Measurements from ENCODE around the gene CNTFR.

GRCh38 chr9:34630402-34631154 is 41.1 kb upstream of the CNTFR start:
- TF ChIP-seq POLR2A (IDR thresholded peaks at IDR 0.05) (no peak), CTCF (IDR thresholded peaks at IDR 0.05) (no peak)
